Skin epidermis (tissue), 12 donors: ENCODE data around the gene MTCL1.

ENCODE experiments used
- H3K27ac ChIP-seq, 21 experiments: fragments of 200-600 bp; sonication (generic) in 11 of 21; one replicate each; pipeline ENCODE4 v1.5.0; 2020; ENCODE audit warnings: mild to moderate bottlenecking in 3 of 21, inconsistent platforms in 2 of 21, moderate library complexity in 2 of 21
- H3K4me3 ChIP-seq, 7 experiments: fragments of 200-600 bp; sonication (generic) in 2 of 7; one replicate each; pipeline ENCODE4 v1.5.0; 2020; ENCODE audit warnings: inconsistent platforms in 2 of 7, mild to moderate bottlenecking in 2 of 7, moderate library complexity in 1 of 7

The MTCL1 gene

GRCh38 chr18:8705238-8705960 is at the start of gene MTCL1:
TSS of gene MTCL1 (plus strand) at chr18:8705556. CDS start at chr18:8705661, 105 bp downstream.
- Histone ChIP-seq H3K27ac (peak within 1 kb of the TSS in 20 of 21 experiments; percentile 42 to 89 (median 78)), H3K4me3 (peak within 1 kb of the TSS; percentile 38 to 78 (median 62))

- H3K4me3 ChIP-seq, result no peak overlapping the region
- no peak overlapping the region for H3K27ac ChIP-seq
These were observed 49.1 kb upstream of the MTCL1 start for GRCh38 chr18:8656232-8656631.

DNA sequence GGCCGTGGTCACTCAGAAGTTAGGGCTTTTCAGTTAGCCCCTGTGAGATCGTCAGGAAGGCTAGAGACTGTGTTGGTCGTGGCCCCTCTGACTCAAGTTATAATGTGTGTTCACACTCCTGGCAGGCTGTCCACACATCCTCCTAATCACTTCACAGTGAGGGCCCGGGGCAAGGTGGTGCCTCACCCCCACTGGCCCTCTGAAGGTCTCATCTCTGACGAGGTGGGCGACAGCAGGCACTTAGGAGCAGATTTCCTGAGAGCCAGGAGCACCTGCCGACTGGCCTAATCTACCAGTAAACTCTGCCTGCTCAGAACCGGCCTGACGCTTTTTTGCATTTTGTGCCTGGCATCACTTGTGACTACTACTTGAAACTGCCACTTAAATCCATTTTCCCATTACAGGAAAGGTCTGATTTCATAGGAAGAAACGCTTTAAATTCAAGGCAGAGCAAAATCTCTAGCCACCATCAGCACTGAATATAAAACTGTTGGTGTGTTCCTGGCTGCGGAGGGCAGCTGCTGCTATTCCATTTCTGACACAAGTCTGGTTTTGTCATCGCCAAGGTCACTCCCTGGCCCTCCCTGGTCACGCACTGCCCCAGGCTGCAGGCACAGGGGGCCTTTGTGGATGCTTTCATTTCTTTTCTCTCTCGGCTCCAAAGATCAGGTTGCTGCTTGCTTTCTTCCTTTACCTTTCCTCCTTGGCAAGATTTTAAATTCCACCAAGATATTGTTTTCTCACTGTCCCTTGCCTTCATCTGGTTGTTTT is 48.1 kb upstream of the MTCL1 start:
- H3K4me3 ChIP-seq, result no peak overlapping the region
- H3K27ac ChIP-seq, result no peak overlapping the region

GRCh38 chr18:8657873-8658470 is 47.4 kb upstream of the MTCL1 start:
- no peak overlapping the region for H3K27ac ChIP-seq
- H3K4me3 ChIP-seq, result no peak overlapping the region

DNA sequence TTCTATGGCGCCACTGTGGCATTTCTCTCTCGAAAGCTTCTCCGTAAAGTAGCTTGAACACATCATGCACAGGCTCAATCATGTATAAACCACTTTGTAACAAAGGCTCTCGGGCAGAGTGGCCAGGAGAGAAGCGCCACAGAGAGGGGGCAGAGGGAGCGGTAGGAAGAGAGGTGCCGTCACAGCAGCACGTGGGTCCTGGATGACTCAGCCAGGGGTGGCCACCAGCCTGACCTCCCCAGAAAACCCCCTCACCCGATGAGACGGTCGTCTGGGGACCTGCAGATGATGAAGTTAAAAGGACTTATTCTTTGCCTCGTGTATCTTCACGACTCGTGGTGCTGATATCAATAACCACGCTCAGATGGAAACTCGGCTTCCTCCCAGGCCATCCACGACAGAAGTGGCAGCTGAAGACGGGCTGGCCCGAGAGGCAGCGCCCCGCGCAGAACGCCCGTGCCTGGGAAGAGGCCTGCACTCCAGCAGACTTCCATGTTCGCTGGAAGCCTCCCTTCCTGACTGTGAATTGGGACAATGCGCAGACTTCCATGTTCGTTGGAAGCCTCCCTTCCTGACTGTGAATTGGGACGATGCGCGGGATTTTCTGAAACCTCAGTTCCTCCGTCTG is 46.4 kb upstream of the MTCL1 start:
- H3K27ac ChIP-seq, result no peak overlapping the region
- no peak overlapping the region for H3K4me3 ChIP-seq

DNA sequence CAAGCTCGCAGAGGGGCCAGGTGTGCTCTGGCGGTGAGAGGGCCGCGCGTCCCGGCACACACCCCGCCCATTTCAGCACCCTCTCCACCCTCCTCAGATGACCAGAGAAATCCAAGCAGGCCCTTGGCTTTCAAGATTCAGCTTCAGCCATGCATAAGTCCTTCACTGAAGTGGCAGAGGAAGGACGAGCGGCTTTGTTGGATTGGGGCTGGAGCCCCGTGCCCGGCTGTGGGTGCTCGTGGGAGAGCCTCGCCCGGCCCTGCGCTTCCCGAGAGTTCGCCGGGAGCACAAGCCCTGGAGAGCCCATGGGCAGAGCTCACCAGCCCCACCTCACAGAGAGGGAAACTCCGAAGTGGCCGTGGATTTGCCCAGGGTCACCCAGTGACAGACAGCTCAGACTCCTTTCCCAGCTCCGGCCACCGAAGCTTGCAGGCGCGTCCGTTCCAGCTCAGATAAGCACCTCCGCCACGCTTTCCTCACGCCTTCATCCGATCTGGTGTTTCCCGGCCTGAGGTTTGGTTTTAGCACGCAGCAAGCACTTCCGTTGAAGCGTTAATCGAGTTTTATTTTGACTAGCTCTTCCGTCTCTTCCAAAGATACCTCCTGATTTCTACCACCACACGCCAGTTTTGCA is 45.6 kb upstream of the MTCL1 start:
- no peak overlapping the region for H3K4me3 ChIP-seq
- H3K27ac ChIP-seq, result no peak overlapping the region

- no peak overlapping the region for H3K27ac ChIP-seq
- no peak overlapping the region for H3K4me3 ChIP-seq
These were observed 45.0 kb upstream of the MTCL1 start for GRCh38 chr18:8660316-8660715.

DNA sequence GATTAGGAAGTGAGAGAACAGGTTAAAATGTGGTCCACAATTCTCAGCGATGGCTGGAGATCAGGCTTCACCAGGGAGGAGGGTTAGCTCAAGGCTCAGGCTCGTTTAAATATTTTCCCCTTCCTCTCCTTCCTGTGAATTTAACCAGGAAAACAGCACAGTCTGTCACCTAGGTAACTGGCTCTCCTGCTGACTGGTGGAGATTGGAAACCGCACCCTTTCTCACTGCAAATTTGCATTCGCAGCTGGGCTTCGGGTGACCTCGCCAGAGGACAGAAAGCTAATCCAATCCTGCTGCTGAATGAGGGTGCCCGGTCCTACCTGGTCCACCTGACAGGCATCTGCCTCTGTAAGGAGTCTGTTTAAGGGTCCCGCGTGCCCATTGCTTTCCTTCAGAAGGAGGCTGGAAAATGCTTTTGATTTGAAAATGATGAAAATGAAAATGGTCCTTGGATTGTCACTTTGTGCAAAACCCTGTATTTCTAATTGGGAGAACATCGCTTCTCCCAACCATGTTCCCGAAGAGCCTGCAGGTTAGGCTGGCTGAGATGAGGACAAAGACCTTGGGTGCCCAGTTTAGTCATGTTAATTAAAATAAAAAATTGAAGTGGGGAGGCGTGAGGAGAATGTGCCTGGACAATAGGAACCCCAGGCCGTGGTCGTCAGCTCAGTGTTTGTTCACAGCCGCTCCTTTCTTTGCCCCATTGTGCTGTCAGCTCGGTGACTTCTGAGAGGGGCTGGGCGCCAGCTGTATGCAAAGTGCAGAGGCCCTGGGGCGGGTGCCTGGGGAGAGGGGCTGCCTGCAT is 43.4 kb upstream of the MTCL1 start:
- Histone ChIP-seq H3K4me3 (no peak overlapping the region), H3K27ac (no peak overlapping the region)

- no peak overlapping the region for H3K27ac ChIP-seq
- no peak overlapping the region for H3K4me3 ChIP-seq
These were observed 42.6 kb upstream of the MTCL1 start for GRCh38 chr18:8662560-8663255.

DNA sequence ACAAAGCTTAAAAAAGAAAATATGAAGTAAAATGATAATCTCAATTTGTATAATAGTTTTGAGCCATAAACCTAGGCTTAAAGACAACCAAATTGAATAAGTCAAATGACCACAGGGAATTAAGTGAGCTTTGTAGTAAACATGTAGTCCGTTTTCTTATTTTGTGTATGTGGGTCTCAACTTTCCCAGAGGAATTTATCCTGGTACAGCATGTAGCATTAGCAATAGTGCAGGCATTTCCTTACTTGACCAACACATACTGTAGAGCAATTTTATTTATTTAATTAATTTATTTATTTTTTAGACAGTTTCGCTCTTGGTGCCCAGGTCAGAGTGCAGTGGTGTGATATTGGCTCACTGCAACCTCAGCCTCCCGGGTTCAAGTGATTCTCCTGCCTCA is 37.5 kb upstream of the MTCL1 start:
- no peak overlapping the region for H3K27ac ChIP-seq
- no peak overlapping the region for H3K4me3 ChIP-seq

DNA sequence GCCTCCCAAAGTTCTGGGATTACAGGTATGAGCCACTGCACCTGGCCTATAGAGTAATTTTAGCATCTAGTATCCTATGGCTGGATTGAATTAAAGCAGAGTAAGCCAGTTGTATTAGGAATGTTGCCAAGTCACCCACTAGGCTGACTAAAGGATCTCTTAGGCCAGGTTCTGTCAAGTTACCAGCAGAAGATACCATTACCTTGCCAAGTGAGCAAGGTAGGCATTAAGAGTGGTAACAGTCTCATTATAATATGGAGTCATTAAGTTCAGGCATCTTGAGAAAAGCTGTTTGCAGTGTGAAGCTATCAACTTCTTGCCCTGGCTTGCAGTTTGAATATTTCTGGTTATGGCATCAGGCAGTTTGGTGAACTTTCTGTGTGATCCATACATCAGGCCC is 37.0 kb upstream of the MTCL1 start:
- Histone ChIP-seq H3K27ac (no peak overlapping the region), H3K4me3 (no peak overlapping the region)

DNA sequence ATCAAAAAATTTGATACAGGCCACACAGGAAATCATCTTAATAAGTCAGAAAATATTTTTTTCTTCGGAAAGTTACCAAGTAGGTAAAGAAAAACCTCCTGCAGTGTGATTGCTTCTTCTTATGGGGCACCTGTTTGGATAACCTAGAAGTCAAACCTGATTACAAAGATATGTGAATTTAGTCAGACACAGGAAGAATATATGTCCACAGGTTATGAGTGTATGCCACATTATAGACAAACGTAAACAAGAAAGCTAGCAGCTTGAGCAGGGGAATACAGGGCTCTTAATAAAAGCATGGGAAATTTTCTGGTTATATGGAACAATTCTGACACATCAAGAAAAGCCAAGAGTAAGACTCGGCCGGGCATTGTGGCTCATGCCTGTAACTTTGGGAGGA is 35.8 kb upstream of the MTCL1 start:
- Histone ChIP-seq H3K27ac (no peak overlapping the region), H3K4me3 (no peak overlapping the region)

GRCh38 chr18:8673256-8674209 is 31.8 kb upstream of the MTCL1 start:
- H3K4me3 ChIP-seq, result no peak overlapping the region
- no peak overlapping the region for H3K27ac ChIP-seq

- Histone ChIP-seq H3K27ac (no peak overlapping the region), H3K4me3 (no peak overlapping the region)
These were observed 30.3 kb upstream of the MTCL1 start for GRCh38 chr18:8675057-8675456.

- no peak overlapping the region for H3K27ac ChIP-seq
- H3K4me3 ChIP-seq, result no peak overlapping the region
These were observed 24.2 kb upstream of the MTCL1 start for GRCh38 chr18:8681196-8681595.

- H3K27ac ChIP-seq, result peak overlapping the region in 4 of 21 experiments; percentile 59 to 87 (median 63)
- H3K4me3 ChIP-seq, result no peak overlapping the region
These were observed 20.8 kb upstream of the MTCL1 start for GRCh38 chr18:8684577-8684976.

GRCh38 chr18:8685141-8685913 is 20.0 kb upstream of the MTCL1 start:
- Histone ChIP-seq H3K27ac (peak overlapping the region in 17 of 21 experiments; percentile 12 to 87 (median 51)), H3K4me3 (peak overlapping the region in 1 of 7 experiments; percentile 13)
